GM12872 (cell line): ENCODE data around the gene MGAT4A.

Source experiments
- TF ChIP-seq, protein P1 (sequence below): IDR thresholded peaks from 3 replicates; pipeline ENCODE4 v1.5.1; 2011; ENCODE audit warnings: low read depth, mild to moderate bottlenecking, low read length, moderate library complexity; ENCODE audit not compliant: insufficient read depth

The MGAT4A gene

DNA sequence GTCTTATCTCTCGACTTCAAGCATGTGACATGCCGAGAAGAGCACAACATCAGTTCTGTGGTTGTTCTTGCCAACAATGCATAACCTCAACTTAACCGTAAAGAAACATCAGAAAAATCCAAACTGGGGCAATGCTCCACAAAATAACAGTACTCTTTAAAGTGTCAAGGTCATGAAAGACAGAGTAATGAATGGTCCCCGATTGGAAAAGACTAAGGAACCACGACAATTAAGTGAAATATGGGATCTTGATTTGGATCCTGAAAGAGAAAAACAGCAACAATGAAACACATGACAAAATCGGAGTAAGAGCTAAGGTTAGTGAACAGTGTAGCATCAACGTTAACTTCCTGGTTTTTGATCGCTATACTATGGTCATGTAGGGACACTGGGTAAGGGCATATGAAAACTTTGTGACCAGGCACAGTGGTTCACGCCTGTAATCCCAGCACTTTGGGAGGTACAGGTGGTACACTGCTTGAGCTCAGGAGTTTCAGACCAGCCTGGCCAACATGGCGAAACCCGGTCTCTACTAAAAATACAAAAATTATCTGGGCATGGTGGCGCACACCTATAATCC lies 67.3 kb downstream of the MGAT4A start:
- TF ChIP-seq, protein P1, sequence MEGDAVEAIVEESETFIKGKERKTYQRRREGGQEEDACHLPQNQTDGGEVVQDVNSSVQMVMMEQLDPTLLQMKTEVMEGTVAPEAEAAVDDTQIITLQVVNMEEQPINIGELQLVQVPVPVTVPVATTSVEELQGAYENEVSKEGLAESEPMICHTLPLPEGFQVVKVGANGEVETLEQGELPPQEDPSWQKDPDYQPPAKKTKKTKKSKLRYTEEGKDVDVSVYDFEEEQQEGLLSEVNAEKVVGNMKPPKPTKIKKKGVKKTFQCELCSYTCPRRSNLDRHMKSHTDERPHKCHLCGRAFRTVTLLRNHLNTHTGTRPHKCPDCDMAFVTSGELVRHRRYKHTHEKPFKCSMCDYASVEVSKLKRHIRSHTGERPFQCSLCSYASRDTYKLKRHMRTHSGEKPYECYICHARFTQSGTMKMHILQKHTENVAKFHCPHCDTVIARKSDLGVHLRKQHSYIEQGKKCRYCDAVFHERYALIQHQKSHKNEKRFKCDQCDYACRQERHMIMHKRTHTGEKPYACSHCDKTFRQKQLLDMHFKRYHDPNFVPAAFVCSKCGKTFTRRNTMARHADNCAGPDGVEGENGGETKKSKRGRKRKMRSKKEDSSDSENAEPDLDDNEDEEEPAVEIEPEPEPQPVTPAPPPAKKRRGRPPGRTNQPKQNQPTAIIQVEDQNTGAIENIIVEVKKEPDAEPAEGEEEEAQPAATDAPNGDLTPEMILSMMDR = no peak

DNA sequence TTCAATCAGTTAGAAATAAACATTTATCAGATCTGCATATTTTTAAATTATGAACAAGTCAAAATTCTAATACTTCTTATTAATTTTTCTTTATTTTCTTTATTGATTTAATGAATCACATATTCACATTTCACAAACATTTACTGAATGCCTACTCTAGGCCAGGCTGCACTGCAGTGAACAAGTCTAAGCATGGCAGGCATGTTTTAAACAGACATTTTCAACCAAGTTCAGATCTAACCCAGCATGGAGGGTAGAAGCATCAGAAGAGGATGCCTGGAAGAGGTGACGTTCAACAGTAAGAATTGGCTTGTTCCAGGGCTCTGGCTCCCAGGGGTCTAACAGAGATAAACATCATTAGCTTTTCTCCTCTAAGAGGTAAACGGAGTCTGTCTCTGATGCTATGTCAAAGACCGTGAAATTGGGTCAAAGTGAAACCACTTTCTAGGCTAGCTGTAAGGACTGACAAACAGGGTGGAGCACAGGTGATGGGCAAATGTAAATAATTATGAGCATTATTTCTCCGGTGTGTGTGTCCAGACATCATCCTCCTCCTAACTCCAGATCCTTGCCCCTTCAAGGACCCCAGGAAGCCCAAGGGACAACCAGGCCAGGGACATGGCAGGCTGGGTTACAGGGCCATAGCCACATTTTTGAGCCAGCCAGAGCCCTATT lies 72.0 kb downstream of the MGAT4A start:
- TF ChIP-seq, protein P1 = no peak

DNA sequence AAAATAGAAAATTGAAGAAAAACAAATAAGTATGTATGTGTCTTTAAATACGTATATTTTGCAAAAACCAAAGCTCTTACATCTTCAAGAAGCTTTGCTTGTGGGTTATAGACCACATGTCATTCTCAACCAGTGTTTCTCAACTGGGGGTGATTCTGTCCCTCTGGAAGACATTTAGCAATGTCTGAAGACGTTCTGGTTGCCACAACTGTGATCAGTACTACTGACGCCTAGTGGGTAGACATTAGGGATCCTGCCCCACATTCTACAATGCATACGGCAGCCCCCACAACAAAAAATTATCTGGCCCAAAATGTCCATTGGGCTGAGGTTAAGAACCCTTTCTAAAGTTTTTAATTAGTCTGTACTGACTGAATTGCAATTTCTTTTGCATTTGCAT lies 74.1 kb downstream of the MGAT4A start:
- TF ChIP-seq, protein P1 = no peak

DNA sequence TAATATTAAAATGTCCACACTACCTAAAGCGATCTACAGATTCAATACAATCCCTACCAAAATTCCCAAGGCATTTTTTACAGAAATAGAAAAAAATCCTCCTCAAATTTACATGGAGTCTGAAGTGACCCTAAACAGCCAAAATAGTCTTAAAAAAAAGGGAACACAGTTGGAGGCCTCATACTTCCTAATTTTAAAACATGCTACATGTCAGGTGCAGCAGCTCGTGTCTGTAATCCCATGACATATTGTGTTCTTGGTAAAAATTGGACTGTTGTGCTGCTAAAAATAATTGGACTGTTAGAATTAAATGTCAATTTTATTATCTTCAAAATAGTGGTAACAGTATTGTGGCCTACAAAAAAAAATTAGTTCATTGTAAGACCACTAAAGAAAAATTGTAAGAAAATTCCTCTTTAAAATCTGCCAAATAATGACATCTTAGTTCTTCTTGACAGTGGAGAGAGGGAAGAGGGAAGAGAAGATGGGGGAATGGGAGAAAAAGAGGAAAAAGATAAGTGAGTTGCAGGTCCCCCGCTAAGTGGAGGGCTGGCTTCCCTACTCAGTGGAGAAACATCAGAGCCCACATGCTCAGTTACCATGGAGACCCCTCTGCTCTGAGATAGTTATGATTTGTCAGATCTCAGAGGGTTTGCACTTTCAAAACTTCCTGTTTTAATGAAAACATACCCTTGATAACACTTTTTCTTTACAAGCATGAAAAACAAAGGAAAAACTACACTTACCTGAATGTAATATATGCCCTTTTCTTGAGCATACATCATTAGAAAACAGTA lies 76.0 kb downstream of the MGAT4A start:
- TF ChIP-seq, protein P1 = no peak

DNA sequence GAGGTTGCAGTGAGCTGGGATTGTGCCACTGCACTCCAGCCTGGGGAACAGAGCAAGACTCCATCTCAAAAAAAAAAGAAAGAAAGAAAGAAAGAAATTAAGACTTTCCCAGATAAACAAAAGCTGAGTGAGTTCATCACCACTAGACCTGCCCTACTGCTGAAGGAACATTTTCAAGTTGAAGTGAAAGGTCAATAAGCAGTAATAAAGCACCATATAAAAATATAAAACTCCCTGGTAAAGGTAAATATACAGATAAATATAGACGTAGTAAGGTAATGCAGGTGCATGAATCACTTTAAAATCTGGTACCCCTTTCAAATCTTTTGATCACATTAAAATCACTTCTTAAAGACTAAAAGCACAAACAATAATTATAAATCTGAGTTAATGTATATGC lies 79.9 kb downstream of the MGAT4A start:
- TF ChIP-seq, protein P1 = no peak

DNA sequence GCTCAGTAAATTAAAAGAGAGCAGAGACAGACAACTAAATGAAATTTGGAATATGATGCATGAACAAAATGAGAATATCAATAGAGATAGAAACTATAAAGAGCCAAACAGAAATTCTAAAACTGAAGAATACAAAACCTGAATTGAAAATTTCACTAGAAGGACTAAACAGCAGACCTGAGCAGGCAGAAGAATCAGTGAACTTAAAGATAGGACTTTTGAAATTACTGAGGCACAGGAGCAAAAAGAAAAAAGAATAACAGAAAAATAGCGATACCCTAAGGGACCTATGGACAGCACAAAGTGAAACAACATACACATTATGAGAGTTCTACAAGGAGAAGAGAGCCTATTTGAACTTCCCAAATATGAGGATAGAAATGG lies 80.9 kb downstream of the MGAT4A start:
- TF ChIP-seq, protein P1 = no peak

DNA sequence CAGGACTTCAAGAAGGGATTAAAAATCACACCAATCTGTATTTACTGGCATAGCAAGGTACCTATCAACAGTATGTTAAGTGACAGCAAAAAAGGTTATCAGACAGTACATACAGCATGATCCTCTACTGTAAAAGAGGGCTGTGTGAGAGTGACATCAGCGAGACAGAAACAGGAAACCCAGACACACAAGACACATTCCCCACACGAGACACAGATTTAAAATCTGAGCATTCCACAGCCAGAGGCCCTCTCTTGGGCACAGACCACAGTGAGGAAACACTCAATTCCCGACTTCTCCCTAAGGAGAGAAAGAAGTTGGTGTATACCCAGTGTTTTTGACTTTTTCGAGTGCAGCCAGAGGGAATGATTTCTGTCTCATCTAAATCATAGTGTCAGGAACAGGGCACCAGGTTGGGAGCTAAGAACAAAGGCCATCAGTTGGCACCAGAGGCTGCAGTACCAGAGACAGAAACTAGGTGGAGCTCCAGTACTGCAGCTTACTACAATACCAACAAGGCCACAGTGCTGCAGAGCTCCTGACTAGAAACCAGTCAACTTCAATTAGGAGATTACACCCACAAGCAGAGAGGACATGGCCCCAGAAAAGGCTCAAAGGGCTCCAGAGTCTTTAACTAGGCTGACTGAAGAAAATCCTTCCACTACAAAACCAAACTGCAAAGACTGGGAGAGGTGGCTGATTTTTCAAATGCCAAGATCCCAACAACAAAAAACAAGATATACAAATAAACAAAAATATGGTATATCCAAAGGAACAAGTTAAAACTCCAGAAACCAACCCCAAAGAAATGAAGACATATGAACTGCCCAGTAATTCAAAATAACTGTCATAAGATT lies 81.6 kb downstream of the MGAT4A start:
- TF ChIP-seq, protein P1 = peak; percentile 100
